GM19238 (cell line): ENCODE results near the gene EBF3.

Experiments used
- DNase-seq: peaks from one replicate; pipeline ENCODE4 v3.0.0; 2011; ENCODE audit warnings: low spot score; ENCODE audit not compliant: insufficient read length

The EBF3 gene

DNA sequence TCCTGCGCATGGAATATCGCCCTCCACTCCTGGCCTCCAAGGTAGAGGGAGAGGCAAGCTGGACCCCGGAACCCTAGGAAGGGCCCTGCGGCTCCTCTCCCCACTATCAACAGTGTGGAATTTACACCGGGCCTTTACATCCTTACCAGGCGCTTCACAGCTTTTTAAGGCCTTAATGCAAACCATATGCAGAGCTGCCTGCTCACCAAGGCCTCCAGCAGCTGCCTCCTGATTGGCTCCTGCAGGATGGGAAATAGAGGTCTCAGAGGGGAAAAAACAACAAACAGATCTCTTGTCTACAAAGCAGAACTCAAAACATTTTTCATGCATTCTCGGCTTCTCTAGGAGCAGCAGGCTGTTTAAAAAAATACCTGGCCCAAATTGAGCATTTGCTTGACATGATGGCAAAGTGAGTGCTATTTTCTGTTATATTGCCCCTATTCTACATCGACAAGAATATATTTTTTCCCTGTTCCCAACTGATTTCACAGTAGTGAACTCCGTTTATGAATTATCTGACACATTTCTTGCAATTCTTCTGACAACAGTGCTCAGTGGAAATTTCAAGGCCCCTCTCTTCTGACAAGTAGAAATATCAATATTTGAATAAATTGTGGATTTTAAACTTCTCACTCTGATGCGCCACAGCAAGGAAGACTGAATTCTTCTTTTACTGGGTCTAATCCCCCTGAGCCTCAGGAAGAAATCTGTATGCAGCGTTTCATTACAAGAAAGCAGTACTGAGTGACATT is 51.7 kb downstream of the EBF3 start:
- no peak for DNase-seq

DNA sequence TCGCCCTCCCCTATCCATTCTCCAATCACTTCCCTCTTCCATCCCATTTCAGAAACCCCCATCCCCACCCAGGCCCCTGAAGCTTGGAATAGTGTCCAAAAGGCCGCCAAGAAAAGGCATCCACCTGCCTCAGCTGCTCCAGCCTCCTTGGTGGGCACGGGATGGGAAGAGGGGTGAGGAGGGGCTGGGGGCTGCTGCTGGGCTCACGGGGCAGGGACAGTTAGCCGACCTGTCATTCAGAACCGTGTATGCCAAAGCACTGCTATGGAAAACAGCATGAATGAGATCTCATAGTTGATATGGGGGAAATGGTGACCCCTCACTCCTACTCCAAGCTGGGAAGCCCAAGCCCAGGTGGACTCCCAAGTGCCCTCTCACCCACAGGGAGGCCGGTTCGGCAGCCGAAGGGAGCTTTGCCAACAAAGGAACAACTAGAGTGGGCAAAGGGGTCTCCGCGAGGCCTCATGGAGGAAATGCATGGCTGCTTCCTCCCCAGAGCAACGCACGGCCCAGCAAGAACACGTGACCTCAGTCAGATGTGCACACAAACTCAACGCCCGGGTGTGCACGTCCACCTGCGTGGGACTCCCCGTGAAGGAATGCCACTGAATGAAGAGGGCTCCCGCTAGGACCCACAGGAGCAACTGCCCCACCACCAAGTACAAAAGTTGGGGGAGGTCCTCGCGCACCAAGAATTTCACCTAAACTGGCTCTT is 52.5 kb downstream of the EBF3 start:
- DNase-seq = no peak

DNA sequence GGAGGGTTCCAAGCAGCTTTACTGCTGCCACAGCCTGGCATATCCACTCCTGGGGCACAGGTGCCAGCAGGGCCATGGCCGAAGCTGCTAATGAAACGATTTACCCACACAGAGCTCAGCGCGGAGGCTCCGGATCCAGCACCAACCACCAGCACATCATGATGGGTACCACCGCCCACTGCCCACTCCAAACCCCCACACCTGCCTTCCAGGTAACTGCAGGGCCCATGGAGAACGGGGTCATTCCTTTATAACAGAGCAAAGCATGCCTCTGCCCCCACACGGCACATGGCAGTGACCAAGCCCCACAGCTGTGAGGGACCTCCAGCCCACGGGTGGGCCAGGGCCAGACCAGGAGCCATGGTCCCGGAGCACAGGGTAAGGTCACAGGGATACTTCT is 53.2 kb downstream of the EBF3 start:
- DNase-seq = no peak

DNA sequence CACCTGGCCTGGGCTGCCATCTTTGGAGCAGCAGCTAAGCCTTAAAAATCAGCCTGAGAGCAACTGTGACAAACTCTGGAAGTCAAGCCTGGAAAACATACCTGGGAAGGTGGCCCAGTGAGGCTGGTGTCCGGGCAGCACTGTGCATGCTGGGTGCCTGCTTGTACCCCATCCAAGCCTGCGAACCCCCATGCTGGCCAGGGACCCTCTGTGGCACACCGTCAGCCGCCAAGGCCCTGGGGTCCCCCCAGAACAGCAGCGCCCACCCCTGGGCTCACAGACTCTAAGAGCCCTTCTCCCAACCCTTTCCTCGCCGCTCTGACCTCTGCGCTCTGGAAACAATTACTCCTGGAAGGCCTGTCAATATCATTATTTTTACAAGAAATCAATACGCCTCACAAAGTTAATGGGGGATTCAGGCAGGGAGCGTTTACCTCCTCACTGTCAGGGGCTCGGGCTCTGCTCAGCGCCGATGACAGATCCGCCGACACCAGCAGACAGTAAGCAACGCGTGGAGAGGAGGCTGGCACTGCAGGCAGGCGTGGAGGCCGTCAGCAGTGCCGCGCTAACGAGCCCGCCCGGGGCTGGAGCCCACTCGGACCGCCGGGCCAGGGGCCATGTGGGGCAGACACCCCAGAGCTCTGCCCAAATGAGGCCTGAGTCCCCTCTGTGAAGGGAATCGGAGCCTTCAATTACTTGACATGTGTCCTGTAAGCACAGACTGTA is 54.4 kb downstream of the EBF3 start:
- no peak for DNase-seq

DNA sequence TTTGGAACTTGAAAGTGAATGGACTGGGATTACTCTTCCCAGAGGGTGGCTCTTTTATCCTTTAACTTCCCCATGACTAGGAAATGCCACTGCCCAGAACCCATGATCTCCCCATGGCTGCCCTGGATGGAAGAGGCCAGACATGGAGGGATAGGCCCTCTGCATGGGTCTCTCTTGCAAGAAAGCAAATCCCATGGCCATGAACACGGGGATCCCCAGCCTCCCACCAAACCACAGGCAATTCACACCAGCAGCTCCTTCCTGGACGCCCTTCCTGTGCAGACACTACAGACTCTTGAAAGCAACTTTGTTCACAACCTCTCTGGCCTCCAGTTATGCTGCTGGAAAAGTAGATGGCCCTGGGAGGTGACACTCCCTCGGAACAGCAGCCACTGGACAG is 55.0 kb downstream of the EBF3 start:
- no peak for DNase-seq

DNA sequence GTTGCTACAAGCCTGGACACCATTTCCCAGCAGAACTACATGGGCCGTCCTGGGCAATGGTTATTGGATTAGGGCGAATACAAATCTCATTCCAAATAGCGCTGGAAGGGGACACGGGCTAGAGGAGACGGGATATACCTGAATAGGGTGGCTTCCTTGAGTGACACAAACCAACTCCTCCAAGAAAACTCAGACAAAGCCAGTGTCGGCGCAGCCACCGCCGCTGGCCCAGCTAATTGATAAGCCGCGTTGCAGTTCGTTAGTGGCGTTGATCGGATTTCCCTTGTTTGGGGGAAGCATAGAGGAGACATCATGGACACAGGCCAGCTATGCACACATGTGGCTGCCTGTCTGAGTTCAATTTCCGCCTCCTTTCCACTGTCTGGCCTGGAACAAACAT is 55.7 kb downstream of the EBF3 start:
- DNase-seq = no peak

DNA sequence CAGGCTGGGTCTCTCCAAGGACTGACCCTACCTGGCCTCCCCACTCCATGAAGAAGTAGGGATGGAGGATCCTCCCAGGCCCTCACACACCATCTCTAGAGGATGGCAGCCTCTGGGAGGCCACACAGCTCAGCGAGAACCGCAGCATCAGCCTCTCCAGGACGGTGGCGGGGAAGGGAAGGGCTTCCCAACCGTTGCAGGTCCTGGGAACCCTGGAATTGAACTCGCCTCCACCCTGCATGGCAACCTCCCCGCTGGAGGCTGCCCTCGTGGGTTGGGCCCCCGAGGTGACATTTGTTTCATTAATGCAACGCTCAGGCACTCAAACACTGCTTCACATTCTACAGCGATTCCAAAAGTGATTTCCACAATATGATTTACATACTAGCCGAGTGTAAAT is 58.5 kb downstream of the EBF3 start:
- no peak for DNase-seq

DNA sequence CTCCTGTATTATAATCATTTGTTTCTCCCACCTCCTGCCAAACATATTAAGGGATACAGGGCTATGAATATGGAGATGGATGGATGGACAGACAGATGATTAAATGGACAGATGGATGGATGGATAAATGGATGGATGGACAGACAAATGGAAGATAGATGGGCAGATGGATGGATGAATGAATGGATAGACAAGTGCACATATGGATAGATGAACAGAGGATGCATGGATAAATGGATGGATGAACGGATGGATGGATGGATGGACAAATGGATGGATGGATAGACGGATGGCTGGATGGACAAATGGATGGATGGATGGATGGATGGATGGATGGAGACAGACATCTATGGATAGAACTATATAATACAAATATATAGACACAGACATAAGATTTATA is 59.8 kb downstream of the EBF3 start:
- no peak for DNase-seq

DNA sequence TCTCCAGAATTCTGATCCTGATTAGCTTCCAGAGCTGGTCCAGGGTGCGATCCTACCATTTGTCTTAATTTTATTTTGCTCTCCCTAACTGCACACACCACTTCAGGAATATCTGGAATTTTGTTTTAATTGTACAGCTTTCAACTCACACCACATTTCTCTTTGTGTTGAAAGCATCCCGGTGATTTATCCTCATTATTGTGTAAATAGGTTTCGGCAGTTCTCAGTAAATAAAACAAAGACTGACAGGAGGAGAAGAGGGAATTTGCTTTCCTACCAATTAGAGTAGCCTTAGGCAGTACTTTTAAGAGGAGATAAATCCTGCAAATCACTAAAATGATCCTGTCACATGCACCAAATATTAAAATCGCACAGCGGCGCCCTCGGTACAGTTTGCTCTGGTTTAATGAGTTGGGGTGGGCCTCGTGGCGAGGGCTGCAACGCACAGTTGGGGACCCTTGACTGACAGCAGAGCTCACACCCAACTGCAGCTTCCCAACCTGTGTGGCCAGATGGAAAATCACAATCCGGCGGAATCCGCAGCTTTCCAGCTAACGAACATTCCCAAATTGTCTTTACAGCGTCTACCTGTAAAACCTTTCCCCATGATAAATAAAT is 62.6 kb downstream of the EBF3 start:
- DNase-seq = no peak

DNA sequence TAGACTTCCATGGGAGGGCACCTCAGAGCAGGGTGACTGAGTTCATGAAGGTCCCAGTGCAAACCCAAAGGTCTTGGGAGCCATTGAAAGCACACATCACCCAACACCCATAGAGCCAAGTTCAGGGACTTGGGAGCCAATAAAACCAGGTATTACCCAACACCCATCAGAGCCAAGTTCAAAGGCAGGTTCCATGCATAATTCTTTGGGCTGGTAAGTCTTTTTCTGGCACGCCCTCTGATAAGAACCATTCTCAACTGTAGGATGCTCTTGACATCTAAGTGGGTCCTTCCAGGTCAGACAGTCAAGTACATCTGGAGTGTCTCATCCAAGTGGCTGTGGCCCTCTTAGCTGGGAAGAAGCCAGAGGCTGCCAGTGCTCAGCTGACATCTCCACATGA is 63.2 kb downstream of the EBF3 start:
- no peak for DNase-seq

DNA sequence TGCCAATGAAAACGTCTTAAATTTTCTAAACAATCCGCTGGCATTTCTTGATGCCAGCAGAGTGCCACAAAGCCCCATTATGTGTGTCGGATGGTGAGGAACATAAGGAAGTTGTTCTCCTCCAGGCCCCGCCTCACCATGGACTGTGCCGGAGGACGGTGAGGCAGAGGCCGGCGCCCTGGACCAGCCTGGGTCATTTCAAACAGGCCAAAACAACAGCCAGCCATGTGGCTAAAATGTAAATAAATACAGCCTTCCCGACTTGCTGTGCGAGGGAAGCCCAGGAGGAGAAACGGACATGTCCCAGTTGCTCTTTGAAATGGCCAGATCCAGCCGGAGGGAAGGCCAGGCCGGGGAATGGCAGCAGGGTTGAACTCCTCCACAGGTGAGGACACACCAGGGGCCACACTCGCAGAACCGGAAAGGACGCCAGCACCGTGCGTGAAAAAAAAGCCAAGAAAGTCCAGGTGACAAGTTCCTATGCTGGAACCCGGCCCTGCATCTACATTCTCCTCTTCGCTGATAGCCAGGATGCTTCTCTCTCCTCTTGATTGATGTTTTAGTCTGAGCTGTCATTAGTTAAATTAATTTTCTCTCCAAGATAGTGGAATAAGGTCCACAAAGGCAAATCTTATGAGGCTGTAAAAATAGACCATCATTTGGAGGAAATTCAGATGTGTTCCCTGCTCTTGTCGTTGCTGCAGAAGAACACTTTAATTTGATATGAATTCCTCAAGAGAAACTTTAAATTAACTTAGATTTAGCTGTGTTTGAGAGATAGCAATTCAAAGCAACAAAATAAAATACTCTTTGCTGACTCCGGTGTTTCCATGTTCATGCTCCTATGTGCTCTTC is 64.6 kb downstream of the EBF3 start:
- DNase-seq = no peak

DNA sequence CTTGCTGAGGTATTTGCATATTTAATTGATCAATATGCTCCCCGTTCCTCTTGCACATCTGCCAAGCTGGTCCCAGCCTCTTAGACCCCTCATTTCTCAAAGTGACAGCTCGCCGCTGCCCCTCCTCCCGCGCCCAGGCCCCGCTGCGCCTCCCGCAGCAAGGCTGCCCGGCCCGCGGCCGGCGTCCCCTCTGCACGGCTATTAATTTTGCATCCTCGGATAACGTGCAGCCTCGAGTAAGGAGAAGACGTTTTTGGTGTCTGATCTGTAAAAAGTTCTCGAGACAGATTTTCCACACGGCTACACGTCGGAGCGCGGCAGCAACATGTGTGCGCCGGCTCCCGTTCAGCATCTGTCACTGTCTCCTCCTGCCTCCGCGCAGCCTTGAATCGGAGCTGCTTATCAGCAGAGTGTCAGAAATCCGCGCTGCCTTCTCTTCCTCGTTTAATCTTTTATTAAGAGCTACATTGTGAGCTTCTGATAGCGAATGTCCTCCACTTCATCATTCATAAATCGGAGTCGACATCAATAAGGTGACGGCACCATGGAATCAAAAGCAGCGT is 65.3 kb downstream of the EBF3 start:
- DNase-seq = no peak

DNA sequence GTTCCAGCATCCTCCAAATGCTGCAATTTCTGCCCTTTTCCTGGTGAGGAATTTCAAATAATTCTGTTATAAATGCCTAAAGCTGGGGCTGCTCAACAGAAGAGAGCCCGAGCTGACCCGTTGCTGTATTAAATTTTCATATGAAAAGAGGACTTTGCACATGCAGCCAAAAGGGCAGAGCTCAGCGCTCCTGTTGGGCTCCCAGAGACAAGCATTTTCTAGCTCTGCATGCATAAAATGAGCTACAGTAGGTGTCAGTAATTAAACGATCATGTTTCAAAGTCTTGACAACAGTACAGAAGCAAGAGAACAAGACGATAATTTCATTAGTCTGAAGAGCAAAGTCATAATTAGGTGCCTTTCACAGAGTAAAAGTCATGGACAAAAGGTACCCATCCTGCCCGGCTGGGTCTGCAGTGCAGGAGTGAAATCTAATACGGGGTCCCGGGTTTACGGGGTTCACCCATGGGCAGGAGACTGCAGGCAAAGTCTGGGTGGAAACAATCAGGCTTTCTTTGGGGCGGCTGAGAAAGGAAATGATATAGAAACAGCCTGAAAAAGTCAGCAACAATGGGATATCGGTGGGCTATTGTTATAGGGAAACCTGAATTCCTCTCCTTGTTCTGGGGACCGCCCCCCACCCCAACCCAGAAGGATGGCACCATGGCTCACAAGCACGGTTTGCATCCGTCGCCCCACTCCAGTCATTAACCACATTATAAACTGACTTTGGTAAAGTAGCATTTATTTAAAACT is 66.0 kb downstream of the EBF3 start:
- no peak for DNase-seq

DNA sequence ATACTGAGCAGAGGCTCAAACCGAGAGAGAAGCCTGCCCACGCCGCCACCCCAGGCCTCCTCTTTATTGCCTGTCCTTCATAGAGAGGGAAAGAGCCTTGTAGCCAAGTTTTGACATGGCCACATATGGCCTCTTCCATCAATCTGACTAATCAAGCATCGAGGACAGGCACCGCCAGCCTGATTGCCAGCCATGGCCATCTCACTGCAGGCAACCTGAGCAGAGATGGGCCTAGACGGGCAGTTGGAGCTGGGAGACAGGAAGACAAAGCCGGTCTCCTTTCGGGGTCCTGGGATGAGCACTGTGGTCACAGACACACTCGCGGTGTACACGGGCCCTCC is 67.2 kb downstream of the EBF3 start:
- no peak for DNase-seq

DNA sequence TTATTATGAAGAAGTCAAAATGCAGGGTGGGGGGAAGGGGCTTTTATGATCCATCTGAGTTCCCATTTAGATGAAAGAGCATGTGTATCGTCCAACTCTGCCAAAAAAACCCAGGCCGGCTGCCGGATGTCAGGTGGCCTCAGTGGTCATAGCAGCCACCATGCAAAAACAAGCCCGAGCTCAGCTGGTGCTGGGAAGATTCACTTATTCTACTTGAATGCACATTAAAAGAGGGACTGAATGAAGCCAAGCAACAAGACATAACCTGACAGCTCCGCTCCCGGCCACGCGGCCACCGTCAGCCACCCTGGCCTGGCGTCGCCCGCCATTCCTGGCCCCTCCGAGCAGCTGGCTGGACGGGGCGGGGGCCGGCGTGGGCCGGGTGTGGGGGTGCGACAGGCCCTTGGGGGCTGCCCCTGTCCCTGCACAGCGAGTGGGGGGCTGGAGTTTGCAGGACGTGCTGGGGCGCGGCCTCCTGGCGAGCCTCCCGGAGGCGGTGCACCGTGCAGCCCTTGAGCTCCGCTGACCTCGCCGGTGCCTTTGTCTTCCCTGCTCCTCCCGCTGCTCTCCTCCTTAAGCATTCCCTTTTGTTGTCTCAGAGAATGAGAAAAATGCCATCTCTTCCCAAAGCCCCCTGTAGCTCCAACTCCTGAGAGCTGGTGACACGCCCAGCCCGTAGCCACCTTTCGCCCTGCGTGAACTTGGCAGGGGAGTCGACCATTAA is 67.8 kb downstream of the EBF3 start:
- no peak for DNase-seq

DNA sequence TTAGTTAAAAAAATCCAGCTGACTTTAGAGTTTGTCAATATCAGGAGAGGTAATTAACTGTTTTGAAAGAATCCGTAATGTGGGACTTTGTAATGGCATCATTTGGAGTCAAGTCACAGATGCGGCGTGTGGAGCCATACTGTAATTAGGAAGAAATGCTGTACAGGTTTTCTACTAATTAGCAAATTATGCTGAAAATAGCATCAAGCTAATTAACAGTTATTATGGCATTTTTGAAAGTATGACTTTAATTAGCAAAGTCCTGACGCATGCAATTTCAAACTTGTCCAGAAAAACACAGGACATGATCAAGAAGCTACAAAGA is 68.3 kb downstream of the EBF3 start:
- no peak for DNase-seq

DNA sequence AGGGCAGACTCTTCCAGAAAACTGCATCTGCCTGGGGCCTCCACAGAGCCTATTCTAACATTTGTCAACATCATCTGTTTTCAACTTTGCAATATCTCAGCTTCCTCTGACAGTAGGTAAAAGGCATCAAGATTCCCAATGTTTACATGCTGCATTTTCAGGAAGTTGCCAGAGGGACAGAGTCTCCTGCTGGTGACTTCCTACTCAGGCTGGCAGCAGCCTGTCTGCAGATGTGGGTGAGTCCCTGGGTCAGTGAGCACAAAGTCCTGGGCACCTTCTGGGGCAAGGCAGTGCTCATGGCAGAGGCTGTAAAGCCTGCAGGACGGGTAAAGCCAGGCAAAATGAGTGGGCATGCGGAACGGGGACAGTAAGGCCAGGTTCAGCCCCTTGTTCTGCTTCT is 69.4 kb downstream of the EBF3 start:
- no peak for DNase-seq

DNA sequence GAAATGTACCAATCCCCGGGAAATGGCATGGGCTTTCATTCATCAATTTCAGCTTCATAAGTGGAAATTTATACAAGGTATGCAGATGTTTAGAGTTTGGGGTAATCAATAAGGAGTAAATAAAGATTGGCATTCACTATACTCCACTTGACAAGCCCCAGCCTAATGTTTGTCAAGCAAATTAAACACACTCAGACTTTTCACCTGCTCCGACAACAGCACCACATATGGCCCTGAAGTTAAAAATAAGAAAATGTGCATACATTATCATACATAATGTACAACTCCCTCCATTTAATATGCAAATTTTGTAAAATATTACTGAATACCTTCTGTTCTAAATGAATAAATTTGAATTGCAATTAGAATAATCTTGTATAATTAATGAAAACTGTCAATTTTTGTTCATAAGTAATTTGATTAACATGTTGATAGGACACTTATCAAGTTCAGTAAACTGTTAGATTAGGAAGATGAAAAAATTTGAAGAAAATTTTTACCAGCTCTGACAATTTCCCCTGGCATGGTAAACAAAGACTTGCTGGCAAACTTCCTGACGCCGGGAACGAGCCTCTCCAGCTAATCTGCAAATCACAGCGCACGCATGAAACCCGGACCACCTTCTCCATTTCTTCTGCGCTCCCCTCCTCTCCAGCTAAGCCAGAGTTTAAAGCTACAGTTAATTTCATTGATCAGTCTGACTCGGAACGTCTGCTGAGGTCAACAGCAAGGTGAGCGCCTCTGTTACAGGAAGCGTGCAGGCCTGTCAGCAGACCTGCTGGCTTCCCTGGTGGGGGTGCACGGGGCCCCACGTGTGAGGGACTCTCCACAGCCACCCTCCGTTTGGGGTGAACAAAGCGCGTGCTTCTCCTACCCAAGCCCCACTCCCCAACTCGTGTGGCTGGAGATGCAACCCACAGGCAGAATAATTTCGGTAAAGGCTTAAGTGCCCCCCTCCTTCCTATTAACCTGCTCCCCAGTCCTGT is 70.7 kb downstream of the EBF3 start:
- DNase-seq = no peak
